Inflammatory macrophage treated with lipopolysaccharide for 1 hour (primary cell): ENCODE measurements around the gene ANKRD11.

Experiments
- DNase-seq, 2 donors: peaks; one replicate each; pipeline ENCODE4 v3.0.0-alpha.2; 2020 to 2022

The ANKRD11 gene

GRCh38 chr16:89323120-89323960 lies 167.0 kb downstream of the ANKRD11 start:
- no peak for DNase-seq

GRCh38 chr16:89322321-89323119 lies 167.8 kb downstream of the ANKRD11 start:
- no peak for DNase-seq

- DNase-seq = no peak
Measured at GRCh38 chr16:89320782-89321501, 169.4 kb downstream of the ANKRD11 start.

- peak in 1 of 2 donors; percentile 40 for DNase-seq
Measured at GRCh38 chr16:89319886-89320781, 170.2 kb downstream of the ANKRD11 start.

- DNase-seq = no peak
Measured at GRCh38 chr16:89319631-89319885, 170.8 kb downstream of the ANKRD11 start.

- no peak for DNase-seq
Measured at GRCh38 chr16:89318871-89319630, 171.3 kb downstream of the ANKRD11 start.

- DNase-seq = no peak
Measured at GRCh38 chr16:89318430-89318758, 172.0 kb downstream of the ANKRD11 start.

- DNase-seq = no peak
Measured at GRCh38 chr16:89317729-89318429, 172.5 kb downstream of the ANKRD11 start.

GRCh38 chr16:89317101-89317671 lies 173.2 kb downstream of the ANKRD11 start:
- DNase-seq = no peak

GRCh38 chr16:89316701-89317100 lies 173.7 kb downstream of the ANKRD11 start:
- no peak for DNase-seq

- peak in 1 of 2 donors; percentile 62 for DNase-seq
Measured at GRCh38 chr16:89315791-89316581, 174.4 kb downstream of the ANKRD11 start.

- DNase-seq = no peak
Measured at GRCh38 chr16:89315271-89315670, 175.1 kb downstream of the ANKRD11 start.

GRCh38 chr16:89314854-89315253 lies 175.5 kb downstream of the ANKRD11 start:
- no peak for DNase-seq

GRCh38 chr16:89314357-89314756 lies 176.0 kb downstream of the ANKRD11 start:
- no peak for DNase-seq

- DNase-seq = no peak
Measured at GRCh38 chr16:89313583-89313982, 176.8 kb downstream of the ANKRD11 start.

- no peak for DNase-seq
Measured at GRCh38 chr16:89312598-89313299, 177.6 kb downstream of the ANKRD11 start.

- DNase-seq = no peak
Measured at GRCh38 chr16:89312194-89312593, 178.2 kb downstream of the ANKRD11 start.

- peak; percentile 48 to 61 for DNase-seq
Measured at GRCh38 chr16:89311636-89312035, 178.7 kb downstream of the ANKRD11 start.

- DNase-seq = no peak
Measured at GRCh38 chr16:89309438-89310122, 180.8 kb downstream of the ANKRD11 start.
